ENCODE data around the gene NADSYN1.

Gene NADSYN1

GRCh38 chr11:71474141-71474770 is 21.3 kb downstream of the NADSYN1 start:
- DNase-seq = no peak

DNA sequence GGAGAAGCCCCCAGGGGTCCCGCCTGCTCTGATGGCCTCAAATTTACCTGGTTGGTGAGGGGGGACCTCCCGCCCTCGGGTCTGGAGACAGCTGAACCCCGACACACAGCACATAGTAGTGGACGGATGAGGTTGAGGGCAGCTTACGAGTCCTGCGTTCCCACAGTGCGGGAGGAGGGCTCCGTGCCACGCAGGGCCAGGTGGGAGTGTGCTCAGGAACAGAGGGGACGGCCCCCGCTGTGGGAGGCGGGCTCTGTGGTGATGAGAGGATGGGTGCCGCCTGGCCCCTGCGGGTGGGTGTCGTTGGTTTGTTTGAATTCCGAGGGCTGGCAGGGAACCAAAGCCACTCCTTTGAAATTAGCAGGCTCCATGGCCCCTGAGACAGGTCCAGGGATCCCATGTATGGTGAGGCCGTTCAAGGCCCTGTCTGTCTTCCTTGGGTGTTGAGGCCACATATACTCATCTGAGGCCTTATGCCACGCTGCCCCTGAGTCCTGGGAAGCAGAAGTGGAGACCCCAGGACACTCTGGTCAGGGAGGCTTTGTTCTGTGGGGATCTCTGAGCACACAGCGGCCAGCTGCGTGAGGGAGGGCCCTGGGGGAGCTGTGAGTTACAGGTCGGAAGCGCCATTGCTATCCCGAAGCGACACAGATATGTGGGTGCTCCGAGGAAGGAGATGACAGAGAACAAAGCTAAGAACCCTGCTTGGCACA is 21.9 kb downstream of the NADSYN1 start:
- no peak for DNase-seq

DNA sequence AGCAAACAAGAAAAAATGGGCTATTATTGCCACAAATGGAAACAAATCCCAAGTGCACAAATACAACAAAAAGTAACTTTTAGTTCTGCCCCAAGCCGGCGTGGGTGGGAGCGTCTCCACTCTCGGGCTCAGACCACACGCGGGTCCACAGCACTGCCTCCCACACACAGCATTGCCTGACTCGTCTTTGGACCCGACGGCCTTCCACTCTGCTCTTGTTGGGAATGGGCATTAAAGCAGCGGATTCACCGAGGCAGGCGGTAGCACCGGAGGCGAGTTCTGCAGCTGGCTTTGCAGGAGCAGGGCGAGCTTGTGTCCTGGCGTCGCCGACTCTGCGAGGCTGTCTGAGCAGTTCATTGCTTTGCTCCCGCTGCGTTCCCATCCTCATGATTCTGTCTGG is 23.0 kb downstream of the NADSYN1 start:
- no peak for DNase-seq

- no peak for DNase-seq
These were observed 24.1 kb downstream of the NADSYN1 start for GRCh38 chr11:71476926-71477640.

DNA sequence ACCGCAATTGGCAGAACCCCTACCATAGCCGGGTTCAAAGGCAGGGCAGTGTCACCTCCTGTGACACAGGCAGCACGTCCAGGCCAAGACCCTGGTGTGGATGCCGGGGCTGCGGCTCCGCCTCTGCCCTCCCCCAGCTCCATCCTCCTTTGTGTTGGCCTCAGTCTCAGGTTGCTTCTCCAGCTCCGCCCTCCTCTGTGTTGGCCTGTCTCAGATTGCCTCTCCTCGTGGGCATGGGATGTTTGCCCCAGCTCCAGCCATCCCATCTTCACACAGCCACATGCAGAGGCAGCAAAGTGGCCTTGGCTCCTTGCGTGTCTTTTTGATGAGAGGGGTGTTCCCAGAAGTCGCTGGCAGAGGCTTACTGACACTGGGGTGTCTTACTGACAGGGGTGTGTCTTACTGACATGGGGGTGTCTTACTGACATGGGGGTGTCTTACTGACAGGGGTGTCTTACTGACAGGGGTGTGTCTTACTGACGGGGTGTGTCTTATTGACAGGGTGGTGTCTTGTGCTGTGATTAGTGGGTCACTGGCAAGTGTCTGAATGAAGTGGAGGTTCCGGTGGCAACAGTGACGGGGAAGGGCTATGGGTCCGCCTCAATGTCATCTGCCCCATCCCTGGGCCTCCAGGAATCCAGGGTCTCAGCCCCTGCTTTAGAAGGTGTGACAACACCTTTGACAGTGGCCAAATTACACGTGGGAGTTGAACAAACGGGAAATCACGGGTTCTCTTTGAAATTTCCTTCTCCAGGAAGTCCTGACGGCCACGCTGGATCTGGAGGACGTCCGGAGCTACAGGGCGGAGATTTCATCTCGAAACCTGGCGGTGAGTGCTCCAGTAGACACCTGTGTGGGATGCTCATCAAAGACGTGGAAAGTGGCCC is 24.9 kb downstream of the NADSYN1 start:
- no peak for DNase-seq

- DNase-seq = no peak
These were observed 25.5 kb downstream of the NADSYN1 start for GRCh38 chr11:71478528-71478840.

DNA sequence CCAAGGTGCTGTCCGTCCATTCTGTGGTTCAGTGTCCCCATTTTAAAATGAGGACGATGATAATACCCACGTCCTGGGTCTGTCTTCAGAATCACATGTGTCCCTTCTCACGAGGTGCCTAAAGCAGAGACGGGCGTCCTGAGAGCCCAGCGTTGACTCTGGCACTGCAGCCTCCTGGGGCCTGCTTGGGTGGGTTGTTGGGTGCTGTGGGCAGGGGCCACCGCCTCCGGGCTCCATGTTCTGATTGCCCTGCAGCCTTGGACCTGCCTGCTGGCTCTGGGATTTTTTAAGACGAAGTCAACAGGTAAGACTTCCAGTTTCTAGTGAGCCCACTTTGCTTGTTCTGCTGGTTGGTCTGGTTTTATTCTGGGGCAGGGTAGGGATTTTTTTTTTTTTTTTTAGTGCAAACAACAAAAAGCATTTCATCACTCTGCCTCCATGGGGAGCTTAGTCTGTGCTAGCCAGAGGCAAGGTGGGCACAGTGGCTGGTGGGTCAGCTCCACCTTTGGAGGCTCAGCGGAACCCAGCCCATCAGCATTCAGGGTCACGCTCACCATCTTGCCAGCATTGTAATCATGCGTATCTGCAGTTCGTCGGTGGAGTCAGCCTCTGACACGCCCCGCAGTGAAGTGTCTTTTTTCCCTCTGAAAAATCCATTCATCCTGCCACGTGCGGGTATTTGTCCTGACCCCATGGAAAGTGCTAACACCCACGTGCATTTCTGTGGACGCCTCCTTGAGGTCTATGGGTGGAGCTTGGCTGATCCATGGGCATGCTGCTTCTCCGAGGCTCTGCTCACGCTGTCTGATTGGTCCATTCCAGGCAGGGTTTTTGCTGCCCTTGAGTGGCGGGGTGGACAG is 28.3 kb downstream of the NADSYN1 start:
- no peak for DNase-seq

- no peak for DNase-seq
These were observed 29.2 kb downstream of the NADSYN1 start for GRCh38 chr11:71482216-71482615.

DNA sequence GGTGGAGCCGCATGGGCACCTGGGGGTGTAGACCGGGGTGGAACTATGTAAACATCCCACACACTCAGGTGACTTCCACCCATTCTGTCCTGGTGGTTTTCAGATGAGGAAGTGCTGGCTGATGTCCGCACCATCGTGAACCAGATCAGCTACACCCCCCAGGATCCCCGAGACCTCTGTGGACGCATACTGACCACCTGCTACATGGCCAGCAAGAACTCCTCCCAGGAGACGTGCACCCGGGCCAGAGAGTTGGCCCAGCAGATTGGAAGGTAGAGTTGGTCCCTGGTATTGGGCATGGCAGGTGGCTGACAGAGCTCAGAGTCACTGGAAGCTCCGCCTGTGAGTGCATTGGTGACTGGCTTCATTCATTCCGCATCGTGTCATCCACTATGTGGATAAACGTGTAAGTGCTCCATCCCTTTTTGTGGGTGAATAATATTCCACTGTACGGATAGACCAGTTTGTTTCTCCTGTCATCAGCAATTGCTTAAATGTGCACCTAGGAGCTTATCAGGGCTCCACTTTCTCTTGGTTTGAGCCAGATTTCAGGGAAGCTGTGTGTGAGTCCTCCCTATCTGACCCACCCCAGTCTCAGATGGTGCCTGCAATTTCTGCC is 29.9 kb downstream of the NADSYN1 start:
- DNase-seq = no peak

DNA sequence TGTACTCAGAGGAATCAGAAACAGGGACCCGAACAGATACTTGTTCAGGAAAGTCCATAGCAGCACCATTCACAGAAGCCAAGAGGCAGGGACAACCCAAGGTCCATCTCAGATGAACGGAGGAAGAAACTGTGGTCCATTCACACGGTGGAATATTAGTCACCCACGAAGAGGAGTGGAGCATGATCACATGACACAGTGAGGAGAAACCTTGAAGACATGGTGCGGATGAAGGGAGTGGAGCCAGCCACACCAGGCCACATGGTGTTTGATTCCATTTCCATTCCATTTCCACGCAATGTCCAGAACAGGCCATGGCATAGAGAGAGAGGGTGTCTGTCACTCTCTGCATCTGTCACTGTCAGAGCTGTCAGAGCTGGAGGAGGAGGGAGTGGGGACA is 30.7 kb downstream of the NADSYN1 start:
- no peak for DNase-seq

GRCh38 chr11:71484248-71485062 is 31.5 kb downstream of the NADSYN1 start:
- no peak for DNase-seq

DNA sequence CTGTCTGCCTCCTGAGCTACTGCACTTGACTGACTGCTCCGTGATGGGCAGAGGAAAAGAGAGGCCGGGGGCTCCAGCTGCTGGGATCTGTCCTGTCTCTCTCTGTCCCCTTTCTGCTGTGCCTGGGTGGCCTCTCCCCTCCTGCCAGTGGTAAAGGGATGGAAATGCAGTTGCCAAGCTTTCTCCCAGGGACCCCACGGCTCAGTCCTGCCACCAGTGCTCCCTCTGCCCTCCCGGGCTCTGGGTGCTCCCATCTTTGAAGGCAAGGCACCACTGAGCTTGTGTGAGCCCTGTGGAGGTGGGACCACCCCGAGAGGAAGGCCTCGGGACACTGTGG is 32.0 kb downstream of the NADSYN1 start:
- DNase-seq = no peak

DNA sequence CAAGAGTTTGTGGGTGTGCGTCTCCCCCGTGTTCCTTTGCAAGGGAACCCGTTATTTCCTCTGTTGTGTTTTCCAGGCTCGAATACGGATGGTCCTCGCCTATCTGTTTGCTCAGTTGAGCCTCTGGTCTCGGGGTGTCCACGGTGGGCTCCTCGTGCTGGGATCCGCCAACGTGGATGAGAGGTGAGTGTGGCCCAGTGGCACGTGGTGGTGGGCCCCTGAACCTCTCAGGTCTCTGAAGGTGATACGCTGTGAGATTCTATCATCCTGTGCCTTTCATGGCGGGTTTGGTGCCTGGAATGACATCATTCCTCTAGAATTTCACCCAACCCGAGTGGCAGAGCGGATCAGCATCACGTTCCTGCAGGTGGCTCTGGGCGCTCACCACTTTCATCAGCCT is 32.5 kb downstream of the NADSYN1 start:
- DNase-seq = no peak

DNA sequence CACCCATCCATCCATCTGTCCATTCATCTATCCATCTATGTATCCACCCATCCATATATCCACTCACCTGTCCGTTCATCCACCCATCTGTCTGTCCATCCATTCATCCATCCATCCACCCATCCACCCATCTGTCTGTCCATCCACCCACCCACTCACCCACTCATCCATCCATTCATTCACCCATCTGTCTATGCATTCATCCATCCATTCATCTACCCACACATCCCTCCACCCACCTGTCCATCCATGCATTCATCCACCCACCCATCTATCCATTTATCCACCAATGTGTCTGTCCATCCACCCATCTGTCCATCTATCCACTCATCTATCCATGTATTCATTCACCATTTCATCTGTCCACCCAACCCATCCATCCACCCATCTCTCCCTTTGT is 33.3 kb downstream of the NADSYN1 start:
- DNase-seq = no peak

GRCh38 chr11:71488681-71489270 is 35.8 kb downstream of the NADSYN1 start:
- no peak for DNase-seq

DNA sequence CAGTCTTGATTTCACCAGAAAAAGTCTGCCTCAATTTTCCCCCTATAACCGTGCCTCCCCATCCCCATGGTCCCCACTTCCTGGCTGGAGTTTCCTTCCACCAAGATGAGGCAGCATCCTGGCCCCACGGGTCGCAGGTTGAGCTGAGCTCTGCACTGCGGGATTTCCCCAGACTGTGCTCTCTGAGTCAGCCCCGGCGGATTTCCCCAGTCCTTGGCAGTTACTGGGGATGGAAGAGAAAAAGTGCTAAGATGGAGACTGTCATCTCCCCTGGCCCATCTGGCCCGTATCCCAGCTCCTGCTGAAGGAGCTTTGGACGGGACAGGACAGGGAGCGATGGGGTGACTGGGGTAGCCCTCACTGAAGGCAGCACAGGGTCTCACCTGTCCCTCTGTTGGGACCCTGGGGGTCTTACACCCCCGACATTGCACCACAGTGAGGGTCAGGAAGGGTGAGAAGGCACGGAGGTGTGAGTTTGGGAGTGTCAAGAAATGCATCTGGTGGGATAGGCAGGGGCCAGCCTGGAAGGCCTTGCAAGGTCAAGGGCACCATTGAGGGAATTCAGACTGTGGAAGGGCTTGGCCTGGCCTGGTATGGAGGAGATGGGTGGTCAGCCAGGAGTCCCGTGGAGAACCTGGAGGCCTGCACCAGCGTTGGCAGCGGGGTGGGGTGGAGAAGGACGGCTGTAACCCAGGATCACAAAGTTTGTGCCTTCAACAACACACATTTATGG is 36.5 kb downstream of the NADSYN1 start:
- no peak for DNase-seq

DNA sequence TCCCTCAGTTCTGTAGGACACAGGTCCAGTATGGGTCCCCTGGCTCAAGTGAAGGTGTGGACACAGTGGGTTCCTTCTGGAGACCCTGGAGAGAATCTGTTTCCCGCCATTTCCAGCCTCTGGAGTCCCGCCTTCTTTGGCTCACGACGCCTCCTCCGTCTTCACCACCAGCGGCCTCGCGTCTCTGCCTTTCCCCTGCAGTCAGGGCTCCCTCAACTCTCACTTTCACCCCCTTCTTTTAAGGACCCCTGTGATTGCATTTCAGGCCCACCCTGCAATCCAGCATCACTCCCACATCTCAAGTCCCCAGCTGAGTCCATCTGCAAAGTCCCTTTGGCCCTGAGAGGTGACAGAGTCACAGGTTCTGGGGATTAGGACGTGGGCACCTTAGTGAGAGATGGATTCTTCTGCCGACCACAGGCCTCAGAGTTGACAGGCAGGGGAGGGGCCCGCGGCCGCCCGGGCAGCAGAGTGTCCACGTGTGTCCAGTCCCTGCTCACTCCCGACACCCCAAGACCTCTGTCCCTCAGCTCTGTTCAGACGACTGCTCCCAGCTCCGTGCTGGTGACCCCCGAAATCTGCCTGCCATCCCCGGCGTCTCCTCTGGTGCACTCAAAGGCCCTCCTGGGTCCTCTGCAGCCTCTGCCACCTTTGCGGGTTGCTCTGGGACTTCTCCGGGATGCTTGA is 37.2 kb downstream of the NADSYN1 start:
- DNase-seq = no peak

GRCh38 chr11:71490731-71491390 is 37.9 kb downstream of the NADSYN1 start:
- no peak for DNase-seq

DNA sequence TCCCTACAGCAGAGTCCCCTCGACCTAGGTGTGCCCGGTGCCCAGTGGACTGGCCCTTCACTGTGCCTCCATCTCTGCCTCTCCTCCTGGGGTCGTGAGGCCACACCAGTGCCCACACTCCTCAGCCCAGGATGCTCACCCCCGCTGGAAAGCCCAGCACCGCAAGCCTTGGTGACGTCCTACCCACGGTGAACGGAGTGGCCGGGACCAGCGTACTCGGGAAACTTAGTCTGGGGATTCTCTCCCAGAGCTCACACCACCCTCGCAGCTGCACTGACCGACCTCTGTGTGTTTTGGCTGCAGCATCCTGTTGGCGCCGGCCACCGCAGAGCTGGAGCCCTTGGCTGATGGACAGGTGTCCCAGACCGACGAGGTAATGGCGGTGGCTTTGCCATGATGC is 38.5 kb downstream of the NADSYN1 start:
- no peak for DNase-seq
